Midbrain (tissue), 1 donor: ENCODE results near the gene UNC93B1.
A peak's percentile ranks its signal among the peaks of the same experiment; 100 is the strongest.

Experiments used
- DNase-seq: peaks from one replicate; lab custom pipeline; 2025; lab: John Stamatoyannopoulos, UW

UNC93B1 gene, protein sequence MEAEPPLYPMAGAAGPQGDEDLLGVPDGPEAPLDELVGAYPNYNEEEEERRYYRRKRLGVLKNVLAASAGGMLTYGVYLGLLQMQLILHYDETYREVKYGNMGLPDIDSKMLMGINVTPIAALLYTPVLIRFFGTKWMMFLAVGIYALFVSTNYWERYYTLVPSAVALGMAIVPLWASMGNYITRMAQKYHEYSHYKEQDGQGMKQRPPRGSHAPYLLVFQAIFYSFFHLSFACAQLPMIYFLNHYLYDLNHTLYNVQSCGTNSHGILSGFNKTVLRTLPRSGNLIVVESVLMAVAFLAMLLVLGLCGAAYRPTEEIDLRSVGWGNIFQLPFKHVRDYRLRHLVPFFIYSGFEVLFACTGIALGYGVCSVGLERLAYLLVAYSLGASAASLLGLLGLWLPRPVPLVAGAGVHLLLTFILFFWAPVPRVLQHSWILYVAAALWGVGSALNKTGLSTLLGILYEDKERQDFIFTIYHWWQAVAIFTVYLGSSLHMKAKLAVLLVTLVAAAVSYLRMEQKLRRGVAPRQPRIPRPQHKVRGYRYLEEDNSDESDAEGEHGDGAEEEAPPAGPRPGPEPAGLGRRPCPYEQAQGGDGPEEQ

DNA sequence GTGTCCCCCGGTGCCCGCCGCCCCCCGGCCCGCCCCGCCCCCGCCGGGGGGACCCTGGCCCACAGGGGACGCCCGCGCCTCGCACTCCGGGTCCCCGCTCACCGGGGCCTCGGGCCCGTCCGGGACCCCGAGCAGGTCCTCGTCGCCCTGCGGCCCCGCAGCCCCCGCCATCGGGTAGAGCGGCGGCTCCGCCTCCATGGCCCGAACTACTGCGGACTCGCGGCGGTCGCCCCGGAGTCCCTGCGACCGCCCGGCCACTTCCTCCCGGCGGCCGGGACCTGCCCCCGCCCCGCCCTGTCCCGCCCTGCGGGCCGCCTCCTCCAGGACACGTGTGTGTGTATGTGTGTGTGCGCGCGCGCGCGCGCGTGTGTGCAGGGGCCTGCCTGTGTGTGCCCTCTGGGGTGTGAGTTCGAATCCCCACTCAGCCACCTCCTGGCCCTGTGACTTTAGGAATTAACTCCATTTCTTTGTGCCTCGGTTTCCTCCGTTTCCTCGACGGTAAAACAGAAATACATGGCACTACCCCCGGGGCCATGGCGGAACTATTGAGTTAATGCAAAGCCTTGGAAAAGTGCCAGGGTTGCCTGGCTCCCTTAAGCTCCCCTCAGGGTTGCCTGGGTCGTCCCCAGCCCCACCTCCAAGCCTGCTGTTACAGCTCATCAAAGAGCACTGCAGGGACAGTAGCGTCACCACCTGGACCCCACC lies at the start of gene UNC93B1:
TSS of gene UNC93B1 (minus strand) at position 252 of the 705 bp plus-strand sequence. CDS start at position 198, 54 bp downstream.
- peak; percentile 27 for DNase-seq

DNA sequence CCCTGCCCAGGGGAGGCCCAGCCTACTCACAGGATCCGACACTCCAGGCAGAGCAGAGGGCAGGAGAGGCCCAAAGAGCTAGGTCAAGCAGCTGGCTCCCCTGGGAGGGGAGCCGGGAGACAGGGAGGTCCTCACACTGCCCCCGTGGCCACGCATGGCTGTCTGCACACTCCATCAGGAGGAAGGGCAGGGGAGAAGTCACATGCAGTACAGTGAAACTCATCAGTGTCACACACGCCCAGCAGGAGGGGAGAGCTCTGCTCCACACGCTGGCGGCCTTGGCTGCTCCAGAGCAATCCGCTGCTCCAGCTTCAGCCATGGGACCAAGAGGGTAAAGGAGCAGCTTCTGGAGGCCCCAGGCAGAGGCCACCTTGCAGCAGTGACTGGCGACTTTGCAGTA lies 49.2 kb upstream of the UNC93B1 start:
- DNase-seq: no peak

DNA sequence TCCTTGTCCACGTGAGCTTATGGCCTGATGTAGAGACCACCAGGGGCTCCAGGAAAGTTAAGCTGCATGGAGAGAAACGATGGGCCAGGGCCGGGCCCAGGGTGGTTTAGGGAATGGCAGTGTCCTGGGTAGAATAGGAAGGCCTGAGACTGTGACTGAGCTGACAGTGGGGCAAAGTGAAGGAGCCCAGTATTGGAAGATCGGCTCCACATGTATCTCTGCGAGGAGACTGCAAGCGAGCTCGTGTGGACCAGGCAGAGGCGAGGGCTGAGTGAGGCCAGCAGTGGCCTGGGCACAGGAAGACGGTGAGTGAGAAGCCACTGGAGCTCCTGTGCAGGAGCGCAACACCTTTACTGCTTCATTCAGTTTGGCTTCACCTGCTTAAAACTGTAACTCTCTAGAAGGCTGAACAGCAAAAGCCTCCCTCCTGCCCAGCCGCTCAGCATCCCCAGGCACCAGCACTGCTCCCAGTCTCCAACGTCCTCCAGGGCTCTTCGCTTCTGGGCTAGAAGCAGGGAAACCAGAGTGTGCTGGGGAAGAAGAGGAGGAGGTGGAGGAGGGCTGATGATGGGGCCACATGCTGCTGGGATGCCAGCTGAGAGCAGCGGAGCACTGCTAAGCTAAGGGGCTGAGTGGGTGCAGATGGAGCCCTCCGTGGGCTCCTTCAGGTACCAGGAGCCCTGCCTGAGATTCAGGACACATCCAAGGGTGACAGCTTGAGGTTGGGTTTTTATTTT lies 48.4 kb upstream of the UNC93B1 start:
- no peak for DNase-seq

DNA sequence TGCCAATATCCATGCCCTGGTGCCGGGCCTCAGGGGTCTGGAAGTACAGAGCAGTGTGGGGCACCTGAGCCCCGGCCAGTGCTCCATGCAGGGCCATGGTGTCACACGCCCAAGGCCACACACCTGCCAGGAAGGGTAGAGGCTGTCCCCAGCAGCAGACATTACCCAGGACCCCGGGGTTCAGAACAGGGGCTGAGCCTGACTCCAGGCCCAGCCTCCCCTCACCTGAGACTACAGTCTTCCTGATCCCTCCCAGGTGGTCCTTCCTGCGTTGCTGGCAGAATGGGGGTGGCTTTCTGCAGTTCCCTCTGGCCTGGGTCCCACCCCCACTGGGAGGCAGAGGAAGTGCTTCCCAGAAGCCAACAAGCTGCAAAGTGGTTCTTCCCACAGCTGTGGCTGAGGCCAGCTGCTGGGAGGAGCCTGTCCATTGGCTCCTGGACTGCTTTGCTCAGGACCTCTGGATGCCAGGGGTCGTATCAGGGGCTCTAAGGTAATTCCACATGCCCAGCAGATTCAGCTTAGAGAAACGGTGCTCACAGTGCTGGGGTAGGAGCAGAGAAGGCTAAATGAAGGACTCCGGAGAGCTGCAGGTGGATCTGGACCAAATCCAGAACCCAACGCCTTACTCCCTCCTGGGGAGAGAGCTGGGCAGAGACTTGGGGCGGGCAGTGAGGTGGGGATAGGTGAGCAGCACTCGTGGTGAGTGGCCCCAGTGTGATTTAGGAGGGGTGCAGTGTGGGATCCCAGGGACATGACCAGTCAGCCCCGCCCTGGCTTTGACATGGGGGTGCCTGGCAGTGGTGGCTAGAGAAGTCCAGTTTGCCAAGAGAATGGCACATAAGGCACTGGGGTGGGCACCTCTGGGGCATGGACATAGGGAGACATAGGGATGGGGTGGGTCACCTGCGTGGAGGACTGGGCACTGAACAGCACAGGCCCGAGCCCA lies 47.6 kb upstream of the UNC93B1 start:
- no peak for DNase-seq

DNA sequence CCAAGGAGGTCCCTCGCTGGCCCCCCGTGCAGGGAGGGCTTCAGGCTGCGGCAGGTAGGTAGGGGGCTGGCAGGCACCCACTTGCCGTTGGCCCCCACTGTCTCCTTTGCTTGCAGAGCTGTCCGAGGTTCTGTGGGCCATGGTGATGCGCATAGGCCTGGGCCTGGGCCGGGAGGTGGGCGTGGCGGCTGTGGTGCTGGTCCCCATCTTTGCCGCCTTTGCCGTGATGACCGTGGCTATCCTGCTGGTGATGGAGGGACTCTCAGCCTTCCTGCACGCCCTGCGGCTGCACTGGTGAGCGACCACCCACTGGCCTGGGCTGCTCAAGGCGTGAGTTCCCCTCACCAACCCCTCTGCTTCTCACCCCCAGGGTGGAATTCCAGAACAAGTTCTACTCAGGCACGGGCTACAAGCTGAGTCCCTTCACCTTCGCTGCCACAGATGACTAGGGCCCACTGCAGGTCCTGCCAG lies 46.5 kb upstream of the UNC93B1 start:
- no peak for DNase-seq

DNA sequence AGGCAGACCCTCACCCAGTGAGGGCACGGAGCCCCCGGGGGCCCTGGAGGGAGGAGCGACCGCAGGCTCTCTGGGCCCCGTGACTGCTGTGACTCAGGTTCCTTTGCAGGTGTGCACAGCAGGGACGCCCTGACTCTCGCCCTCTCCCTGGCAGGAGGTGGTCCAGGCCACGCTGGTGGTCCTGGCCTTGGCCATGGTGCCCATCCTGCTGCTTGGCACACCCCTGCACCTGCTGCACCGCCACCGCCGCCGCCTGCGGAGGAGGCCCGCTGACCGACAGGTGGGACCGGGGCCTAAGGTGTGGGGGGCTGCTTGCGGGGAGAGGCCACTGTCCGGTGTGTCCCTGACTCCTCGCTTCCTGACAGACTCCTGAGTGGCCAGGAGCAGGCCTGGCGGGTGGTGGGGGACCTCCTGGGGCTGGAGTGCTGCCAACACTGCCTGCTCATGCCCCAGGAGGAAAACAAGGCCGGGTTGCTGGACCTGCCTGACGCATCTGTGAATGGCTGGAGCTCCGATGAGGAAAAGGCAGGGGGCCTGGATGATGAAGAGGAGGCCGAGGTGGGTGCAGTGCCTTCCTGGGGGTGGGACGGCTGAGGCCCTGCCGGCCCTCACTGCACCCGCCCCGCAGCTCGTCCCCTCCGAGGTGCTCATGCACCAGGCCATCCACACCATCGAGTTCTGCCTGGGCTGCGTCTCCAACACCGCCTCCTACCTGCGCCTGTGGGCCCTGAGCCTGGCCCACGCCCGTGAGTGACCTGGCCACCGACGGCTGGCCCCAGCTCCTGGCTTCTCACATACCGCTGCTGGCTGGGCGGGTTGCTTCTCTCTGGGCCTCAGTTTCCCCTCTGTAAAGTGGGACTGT lies 45.8 kb upstream of the UNC93B1 start:
- DNase-seq: no peak

DNA sequence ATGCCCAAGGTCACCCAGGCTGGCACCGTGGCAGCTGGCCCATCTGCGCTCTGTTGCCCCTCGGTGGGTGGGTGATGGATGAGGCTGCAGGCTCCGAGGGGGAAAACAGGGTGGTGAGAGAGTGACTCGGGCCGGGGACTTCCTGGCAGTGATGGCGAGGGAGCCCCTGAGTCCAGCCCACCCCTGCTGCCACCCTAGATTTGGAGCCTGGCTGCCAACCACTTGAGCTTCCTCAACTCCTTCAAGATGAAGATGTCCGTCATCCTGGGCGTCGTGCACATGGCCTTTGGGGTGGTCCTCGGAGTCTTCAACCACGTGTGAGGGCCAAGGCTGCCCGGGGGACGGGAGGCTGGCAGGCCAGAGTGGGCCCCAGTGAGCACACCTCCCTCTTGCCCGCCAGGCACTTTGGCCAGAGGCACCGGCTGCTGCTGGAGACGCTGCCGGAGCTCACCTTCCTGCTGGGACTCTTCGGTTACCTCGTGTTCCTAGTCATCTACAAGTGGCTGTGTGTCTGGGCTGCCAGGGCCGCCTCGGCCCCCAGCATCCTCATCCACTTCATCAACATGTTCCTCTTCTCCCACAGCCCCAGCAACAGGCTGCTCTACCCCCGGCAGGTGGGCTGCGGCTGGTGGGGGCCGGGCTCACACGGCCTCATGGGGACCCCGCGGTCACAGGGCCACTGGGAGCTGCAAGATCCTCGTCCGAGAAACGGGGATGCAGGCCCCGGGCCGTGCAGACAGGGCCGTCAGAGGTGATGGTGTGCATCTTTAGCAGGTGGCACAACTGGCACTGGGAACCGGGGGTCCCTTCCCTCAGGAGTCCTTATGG lies 45.0 kb upstream of the UNC93B1 start:
- DNase-seq: no peak

DNA sequence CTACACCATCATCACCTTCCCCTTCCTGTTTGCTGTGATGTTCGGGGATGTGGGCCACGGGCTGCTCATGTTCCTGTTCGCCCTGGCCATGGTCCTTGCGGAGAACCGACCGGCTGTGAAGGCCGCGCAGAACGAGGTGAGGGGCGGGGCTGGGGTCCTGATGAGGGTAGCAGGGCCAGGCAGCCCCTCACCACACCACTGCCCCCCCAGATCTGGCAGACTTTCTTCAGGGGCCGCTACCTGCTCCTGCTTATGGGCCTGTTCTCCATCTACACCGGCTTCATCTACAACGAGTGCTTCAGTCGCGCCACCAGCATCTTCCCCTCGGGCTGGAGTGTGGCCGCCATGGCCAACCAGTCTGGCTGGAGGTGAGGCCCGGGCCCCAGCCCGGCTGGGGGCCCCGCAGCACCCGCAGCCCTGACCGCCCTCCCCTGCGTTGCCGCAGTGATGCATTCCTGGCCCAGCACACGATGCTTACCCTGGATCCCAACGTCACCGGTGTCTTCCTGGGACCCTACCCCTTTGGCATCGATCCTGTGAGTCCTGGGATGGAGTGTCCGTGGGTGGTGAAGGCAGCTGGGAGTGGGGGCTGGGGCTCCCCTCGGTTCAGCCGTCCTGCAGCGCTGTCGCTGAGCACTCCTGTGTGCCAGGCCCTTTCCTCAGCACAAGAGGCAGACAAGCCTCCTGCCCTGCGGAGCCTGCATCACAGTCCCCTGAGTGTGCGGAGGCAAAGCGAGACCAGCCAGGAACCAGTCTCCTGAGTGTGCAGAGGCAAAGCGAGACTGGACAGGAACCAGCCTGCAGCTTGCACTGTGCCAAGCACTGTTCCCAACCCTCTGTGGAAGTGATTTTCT lies 43.8 kb upstream of the UNC93B1 start:
- DNase-seq: no peak

DNA sequence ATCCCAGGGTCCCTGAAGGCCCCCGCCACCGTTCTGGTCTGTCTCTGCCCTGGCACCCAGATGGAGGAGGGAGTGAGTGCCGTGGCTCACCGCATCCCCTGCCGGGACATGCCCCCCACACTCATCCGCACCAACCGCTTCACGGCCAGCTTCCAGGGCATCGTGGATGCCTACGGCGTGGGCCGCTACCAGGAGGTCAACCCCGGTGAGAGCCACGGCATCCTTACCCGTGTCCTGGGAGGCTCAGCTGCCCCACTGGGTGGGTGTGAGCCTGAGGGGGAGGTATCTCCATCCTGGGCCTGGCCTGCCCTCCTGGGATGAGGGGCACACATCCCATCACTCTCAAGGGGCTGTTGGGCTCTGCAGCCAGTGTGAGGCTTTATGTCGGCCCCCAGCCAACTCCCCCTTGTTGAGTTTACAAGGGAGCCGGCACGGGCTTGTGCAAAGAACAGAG lies 41.0 kb upstream of the UNC93B1 start:
- DNase-seq: no peak

DNA sequence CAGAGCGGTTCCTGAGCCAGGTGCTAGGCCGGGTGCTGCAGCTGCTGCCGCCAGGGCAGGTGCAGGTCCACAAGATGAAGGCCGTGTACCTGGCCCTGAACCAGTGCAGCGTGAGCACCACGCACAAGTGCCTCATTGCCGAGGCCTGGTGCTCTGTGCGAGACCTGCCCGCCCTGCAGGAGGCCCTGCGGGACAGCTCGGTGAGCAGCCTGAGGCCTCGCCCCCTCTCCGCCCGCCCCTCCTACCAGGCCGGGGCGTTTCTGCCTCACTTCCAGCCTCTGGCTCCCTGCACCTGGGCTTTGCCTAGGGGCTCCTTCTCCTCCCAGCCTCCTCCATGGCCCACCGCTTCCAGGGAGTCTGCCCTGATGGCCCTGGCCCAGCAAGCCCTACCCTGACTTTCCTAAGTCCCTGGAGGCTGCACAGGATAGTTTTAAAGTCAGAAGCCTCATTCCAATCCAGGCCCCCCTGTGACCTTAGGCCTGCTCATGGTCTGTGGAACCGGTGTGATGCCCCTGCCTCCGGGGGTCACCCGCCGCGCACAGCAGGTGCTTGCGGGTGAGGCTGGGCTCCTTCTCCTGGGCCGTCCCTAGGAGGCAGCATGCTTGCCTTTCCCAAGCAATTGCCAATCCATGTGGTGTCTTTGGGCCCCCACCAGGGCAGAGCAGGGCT lies 40.4 kb upstream of the UNC93B1 start:
- DNase-seq: no peak

DNA sequence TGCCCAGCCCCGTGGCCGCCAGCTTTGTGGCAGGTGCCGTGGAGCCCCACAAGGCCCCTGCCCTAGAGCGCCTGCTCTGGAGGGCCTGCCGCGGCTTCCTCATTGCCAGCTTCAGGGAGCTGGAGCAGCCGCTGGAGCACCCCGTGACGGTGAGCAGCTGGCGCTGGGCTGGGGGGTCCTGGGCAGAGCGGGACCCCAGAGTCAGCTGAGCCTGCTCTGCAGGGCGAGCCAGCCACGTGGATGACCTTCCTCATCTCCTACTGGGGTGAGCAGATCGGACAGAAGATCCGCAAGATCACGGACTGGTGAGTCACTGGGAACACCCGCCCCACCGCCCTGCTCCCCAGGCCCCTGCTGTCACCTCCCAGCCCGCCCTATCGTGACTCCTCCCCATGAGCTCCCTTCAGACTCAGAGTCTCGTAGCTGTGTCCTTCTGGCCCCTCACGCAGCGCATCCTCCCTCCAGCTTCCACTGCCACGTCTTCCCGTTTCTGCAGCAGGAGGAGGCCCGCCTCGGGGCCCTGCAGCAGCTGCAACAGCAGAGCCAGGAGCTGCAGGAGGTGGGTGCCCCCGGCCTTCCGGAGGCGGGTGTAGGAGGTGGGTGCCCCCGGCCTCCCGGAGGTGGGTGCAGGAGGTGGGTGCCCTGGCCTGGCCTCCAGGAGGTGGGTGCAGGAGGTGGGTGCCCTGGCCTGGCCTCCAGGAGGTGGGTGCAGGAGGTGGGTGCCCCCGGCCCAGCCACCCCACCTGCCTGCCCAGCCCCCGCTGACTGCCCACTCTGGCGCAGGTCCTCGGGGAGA lies 39.6 kb upstream of the UNC93B1 start:
- no peak for DNase-seq

DNA sequence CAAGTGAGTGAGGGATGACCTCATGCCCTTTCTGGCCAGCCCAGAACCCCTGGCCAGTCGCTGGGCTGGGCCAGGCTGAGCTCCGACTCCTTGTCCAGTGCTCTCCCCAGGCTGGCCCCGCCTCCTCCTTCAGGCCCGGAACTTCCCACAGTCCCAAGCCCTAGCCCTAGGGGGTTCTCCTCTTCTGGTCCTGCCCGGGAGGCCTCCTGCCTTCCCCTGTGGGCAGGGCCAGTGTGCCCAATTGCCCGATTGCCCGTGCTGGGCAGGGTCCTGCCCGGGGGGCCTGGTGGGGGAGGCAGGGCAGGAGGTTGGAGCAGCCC lies 39.1 kb upstream of the UNC93B1 start:
- DNase-seq: no peak

DNA sequence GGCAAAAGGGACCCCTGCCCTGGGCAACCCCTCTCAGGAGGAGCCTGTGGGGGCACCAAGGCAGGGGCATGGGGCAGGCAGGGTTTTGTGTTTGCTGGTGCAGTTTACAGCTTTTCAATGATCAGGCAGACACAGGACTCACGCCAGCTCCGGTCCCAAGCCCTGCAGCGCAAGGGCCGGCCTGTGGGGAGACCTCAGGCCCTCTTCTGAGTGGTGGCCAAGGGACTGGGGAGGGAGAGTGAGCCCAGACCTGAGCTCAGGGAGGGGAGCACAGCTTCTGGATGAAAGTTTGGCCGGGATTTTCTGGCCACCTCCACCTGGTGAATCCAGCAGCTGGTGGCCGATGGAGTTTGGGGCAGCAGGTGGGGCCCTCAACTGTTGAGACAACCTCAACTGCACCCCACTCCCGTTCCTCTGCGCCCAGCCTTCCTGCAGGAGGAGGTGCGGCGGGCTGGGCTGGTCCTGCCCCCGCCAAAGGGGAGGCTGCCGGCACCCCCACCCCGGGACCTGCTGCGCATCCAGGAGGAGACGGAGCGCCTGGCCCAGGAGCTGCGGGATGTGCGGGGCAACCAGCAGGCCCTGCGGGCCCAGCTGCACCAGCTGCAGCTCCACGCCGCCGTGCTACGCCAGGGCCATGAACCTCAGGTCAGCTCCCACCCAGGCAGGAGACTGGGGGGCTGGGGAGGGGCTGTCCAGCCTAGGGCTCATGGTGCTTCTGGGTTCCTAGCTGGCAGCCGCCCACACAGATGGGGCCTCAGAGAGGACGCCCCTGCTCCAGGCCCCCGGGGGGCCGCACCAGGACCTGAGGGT lies 38.5 kb upstream of the UNC93B1 start:
- DNase-seq: no peak

DNA sequence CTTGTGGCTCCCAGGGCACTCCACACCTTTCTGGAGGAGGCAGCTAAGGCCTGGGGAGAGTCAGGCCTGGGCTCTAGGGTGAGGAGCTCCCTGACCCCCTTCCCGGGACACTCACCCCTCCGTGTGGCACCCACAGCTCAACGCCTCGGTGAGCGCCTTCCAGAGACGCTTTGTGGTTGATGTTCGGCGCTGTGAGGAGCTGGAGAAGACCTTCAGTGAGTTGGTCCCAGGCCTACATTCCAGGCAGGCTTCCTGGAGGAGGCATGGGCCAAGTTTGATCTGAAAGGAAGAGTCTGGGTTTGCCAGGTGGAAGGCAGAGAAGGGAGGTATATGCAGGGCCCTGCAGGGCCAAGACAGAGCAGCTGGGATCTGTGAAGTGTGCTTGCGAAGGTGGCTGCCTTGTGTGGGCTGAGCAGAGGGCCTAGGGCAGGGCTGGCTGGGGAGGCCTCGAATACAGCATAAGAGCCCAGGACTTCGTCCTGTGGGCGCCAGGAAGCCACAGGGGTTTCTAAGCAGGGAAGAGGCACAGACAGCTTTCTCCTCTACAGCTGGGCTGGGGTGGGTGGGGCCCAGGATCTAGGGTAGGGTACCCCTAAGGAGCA lies 37.8 kb upstream of the UNC93B1 start:
- no peak for DNase-seq

DNA sequence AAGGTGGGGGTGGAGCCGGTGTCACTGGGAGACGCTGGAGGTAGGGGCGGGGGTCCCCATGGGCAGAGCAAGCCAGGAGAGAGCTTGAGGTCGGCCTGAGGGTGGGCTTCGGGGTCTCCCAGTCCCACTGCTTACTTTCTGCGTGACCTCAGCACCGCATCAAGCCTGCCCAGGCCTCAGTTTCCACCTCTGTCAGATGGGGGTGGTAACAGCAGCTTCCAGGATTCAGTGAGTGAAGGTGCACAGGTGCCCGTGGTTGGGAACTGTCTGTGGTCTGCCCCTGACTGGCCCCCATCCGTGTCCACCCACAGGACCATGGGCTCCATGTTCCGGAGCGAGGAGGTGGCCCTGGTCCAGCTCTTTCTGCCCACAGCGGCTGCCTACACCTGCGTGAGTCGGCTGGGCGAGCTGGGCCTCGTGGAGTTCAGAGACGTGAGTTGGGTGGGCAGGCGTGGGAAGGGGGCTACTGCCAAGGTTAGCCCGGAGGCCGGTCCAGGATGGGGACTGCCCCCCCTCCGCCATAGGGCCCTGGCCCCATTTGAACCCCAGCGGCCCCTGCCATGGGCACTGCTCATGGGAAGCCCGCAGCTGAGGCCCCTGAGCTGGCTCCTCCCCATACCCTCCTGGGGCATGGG lies 37.2 kb upstream of the UNC93B1 start:
- DNase-seq: no peak
